ENCODE measurements around the gene BZW2. TPM values are rescaled to one million over a fixed set of nuclear protein-coding genes. Genes with fewer than 3 reads are reported as not detected.

Gene BZW2
- polyA plus RNA-seq, 1 donor (not counting 4 experiments of a cell fraction or from before 2014, with no cell fraction given), result 65.7 TPM

- DNase-seq (ENCODE audit: low read depth, low spot score) (no peak), FAIRE-seq (no peak)
- Histone ChIP-seq H3K36me3 (ENCODE audit: control insufficient read depth in 2 of 2, extremely low read depth in 1 of 2, insufficient read depth in 2 of 2, low read length in 2 of 2) (no peaks in the 10 kb centered on the region), H3K4me2 (ENCODE audit: control insufficient read depth, extremely low read depth, insufficient read depth, low read depth, low read length) (peak overlapping the region; percentile 96), H4K20me1 (ENCODE audit: control insufficient read depth, extremely low read depth, insufficient read depth, low read length) (peaks cover 6% of the 10 kb centered on the region), H3K27me3 (ENCODE audit: control insufficient read depth, extremely low read depth, insufficient read depth, low read length) (no peaks in the 10 kb centered on the region), H3K79me2 (ENCODE audit: control insufficient read depth, insufficient read depth, low read length) (peaks cover 52% of the 10 kb centered on the region), H3K27ac (ENCODE audit: control insufficient read depth, insufficient read depth, low read length) (peak overlapping the region; percentile 94), H3K4me3 (ENCODE audit: control insufficient read depth in 2 of 3, extremely low read depth in 1 of 3, insufficient read depth in 2 of 3, low read depth in 1 of 3, low read length in 3 of 3) (peak overlapping the region; percentile 94 to 99 (median 98)), H3K4me1 (ENCODE audit: control insufficient read depth, extremely low read depth, insufficient read depth, low read length) (peaks cover 36% of the 10 kb centered on the region), H3K9me1 (ENCODE audit: control insufficient read depth, extremely low read depth, insufficient read depth, low read length) (no peaks in the 10 kb centered on the region), H3K9ac (ENCODE audit: control insufficient read depth, extremely low read depth, insufficient read depth, low read length) (peak overlapping the region; percentile 91), H2AFZ (ENCODE audit: control insufficient read depth, low read length) (peak overlapping the region; percentile 93), H3K9me3 (ENCODE audit: control insufficient read depth, low read depth, low read length) (no peaks in the 10 kb centered on the region)
- dilution Hi-C loops (cut with MboI; ENCODE audit: extremely low pct_ligation_motif_present, low sequenced_read_pairs), result no loop called here
- no peak for TF ChIP-seq CTCF (optimal IDR thresholded peaks at IDR 0.05 in 1 of 3, IDR thresholded peaks at IDR 0.05 in 1 of 3, conservative IDR thresholded peaks at IDR 0.05 in 1 of 3; ENCODE audit: extremely low read depth in 1 of 3, insufficient read depth in 2 of 3, low read length in 3 of 3)
- no peak for TF ChIP-seq EZH2 (IDR thresholded peaks at IDR 0.05; ENCODE audit: low read length)
Observed at GRCh38 chr7:16644636-16645592, 1.1 kb upstream of the BZW2 start.

- Histone ChIP-seq H2AFZ (ENCODE audit: control insufficient read depth, low read length) (peak overlapping the region; percentile 95), H3K4me2 (ENCODE audit: control insufficient read depth, extremely low read depth, insufficient read depth, low read depth, low read length) (peak overlapping the region; percentile 87), H3K27ac (ENCODE audit: control insufficient read depth, insufficient read depth, low read length) (peak overlapping the region; percentile 94), H3K9me1 (ENCODE audit: control insufficient read depth, extremely low read depth, insufficient read depth, low read length) (no peaks in the 10 kb centered on the region), H3K4me1 (ENCODE audit: control insufficient read depth, extremely low read depth, insufficient read depth, low read length) (peaks cover 48% of the 10 kb centered on the region), H3K36me3 (ENCODE audit: control insufficient read depth in 2 of 2, extremely low read depth in 1 of 2, insufficient read depth in 2 of 2, low read length in 2 of 2) (no peaks in the 10 kb centered on the region), H3K27me3 (ENCODE audit: control insufficient read depth, extremely low read depth, insufficient read depth, low read length) (no peaks in the 10 kb centered on the region), H4K20me1 (ENCODE audit: control insufficient read depth, extremely low read depth, insufficient read depth, low read length) (peaks cover 6% of the 10 kb centered on the region), H3K4me3 (ENCODE audit: control insufficient read depth in 2 of 3, extremely low read depth in 1 of 3, insufficient read depth in 2 of 3, low read depth in 1 of 3, low read length in 3 of 3) (peak overlapping the region; percentile 96 to 99 (median 98)), H3K9ac (ENCODE audit: control insufficient read depth, extremely low read depth, insufficient read depth, low read length) (peak overlapping the region; percentile 91), H3K9me3 (ENCODE audit: control insufficient read depth, low read depth, low read length) (no peaks in the 10 kb centered on the region), H3K79me2 (ENCODE audit: control insufficient read depth, insufficient read depth, low read length) (peaks cover 67% of the 10 kb centered on the region)
- no peak for DNase-seq (ENCODE audit: low read depth, low spot score)
- FAIRE-seq, result no peak
- no peak for TF ChIP-seq EZH2 (IDR thresholded peaks at IDR 0.05; ENCODE audit: low read length)
- TF ChIP-seq CTCF (optimal IDR thresholded peaks at IDR 0.05 in 1 of 3, IDR thresholded peaks at IDR 0.05 in 1 of 3, conservative IDR thresholded peaks at IDR 0.05 in 1 of 3; ENCODE audit: extremely low read depth in 1 of 3, insufficient read depth in 2 of 3, low read length in 3 of 3), result no peak
- dilution Hi-C loops (cut with MboI; ENCODE audit: extremely low pct_ligation_motif_present, low sequenced_read_pairs), result no loop called here
Observed at GRCh38 chr7:16646472-16647072, 591 bp downstream of the BZW2 start.
